Lower leg skin (tissue), 4 donors: ENCODE data around the gene GDF2. TPM values are rescaled to one million over a fixed set of nuclear protein-coding genes. Genes with fewer than 3 reads are reported as not detected.

Experiments
- DNase-seq, 2 donors: peaks; one replicate each; pipeline ENCODE4 v3.0.0-alpha.2; 2019; ENCODE audit warnings: low spot score in 2 of 2
- H3K4me3 ChIP-seq: fragments of 200-600 bp; sonication (generic); 2 replicates; pipeline ENCODE4 v1.5.1; 2017; ENCODE audit warnings: mild to moderate bottlenecking, low read depth; ENCODE audit not compliant: poor library complexity, severe bottlenecking
- POLR2A ChIP-seq, 2 donors: fragments of 450-650 bp; IDR thresholded peaks; one replicate each; pipeline ENCODE4 v1.6.1; 2016 to 2017; ENCODE audit warnings: antibody characterized with exemption in 2 of 2, mild to moderate bottlenecking in 1 of 2, moderate library complexity in 1 of 2
- WGBS, 2 donors: methylation state at CpG; one replicate each; pipeline ENCODE4 v1.1.5; 2018; 5-methylcytosine and 5-hydroxymethylcytosine counted together
- intact Hi-C: fragments of 100-400 bp; cut with DNase I; formaldehyde crosslinking; loops from one replicate; pipeline ENCODE4 v1.15.0; 2023; ENCODE audit warnings: low total_unique reads
- total RNA-seq, 4 donors: library from RNA; depleted of rRNA; stranded (reverse); fragments of >200 nt; gene quantifications; one replicate each; pipeline ENCODE4 v1.1.0, GENCODE V29; 2016
- TF ChIP-seq, protein P1 (sequence below), 3 donors: fragments of 450-650 bp; IDR thresholded peaks; one replicate each; pipeline ENCODE4 v1.5.1; 2016; ENCODE audit warnings: antibody characterized with exemption in 3 of 3, mild to moderate bottlenecking in 3 of 3, moderate library complexity in 2 of 3

GDF2 gene
- total RNA-seq, 4 donors from 2014 or later = not detected

- TF ChIP-seq, protein P1, sequence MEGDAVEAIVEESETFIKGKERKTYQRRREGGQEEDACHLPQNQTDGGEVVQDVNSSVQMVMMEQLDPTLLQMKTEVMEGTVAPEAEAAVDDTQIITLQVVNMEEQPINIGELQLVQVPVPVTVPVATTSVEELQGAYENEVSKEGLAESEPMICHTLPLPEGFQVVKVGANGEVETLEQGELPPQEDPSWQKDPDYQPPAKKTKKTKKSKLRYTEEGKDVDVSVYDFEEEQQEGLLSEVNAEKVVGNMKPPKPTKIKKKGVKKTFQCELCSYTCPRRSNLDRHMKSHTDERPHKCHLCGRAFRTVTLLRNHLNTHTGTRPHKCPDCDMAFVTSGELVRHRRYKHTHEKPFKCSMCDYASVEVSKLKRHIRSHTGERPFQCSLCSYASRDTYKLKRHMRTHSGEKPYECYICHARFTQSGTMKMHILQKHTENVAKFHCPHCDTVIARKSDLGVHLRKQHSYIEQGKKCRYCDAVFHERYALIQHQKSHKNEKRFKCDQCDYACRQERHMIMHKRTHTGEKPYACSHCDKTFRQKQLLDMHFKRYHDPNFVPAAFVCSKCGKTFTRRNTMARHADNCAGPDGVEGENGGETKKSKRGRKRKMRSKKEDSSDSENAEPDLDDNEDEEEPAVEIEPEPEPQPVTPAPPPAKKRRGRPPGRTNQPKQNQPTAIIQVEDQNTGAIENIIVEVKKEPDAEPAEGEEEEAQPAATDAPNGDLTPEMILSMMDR (IDR thresholded peaks at IDR 0.05) = no peak
- TF ChIP-seq POLR2A (IDR thresholded peaks at IDR 0.05) = no peak
- intact Hi-C loops = no loop called here
- DNase-seq = peak in 1 of 2 donors; percentile 56
- 86 to 90% methylated on average over 9 of the region's 9 CpGs for WGBS, 2 donors
- H3K4me3 ChIP-seq = no peak overlapping the region
These were observed 43.4 kb downstream of the GDF2 start for GRCh38 chr10:47365431-47366180.

DNA sequence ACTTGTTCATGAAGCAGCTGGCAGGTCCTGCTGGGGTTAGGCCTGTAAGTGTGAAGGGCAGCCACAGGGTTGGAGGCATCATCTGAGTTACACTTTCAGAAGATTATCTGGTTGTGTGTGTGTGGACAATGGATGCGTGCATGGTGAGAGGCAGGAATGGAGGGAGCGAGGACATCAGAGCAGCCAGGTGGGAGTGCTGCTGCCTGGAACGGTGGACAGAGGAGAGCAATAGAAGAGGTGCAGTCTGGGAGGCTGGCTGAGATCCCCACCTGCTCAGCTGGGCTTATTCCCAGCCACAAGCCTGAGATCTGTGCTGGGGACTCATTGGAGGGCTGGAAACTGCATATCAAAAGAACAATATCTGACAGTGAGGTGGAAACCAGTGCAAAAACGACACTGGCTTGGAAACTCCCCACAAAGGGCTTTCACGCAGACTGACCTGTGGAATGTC, 44.0 kb downstream of the GDF2 start:
- intact Hi-C loops = no loop called here
- no peak overlapping the region for H3K4me3 ChIP-seq
- DNase-seq = peak in 1 of 2 donors; percentile 67
- 79 to 83% methylated on average over 5 of the region's 5 CpGs for WGBS, 2 donors
- TF ChIP-seq, protein P1 (IDR thresholded peaks at IDR 0.05) = no peak
- TF ChIP-seq POLR2A (IDR thresholded peaks at IDR 0.05) = no peak

- intact Hi-C loops = no loop called here
- no peak overlapping the region for H3K4me3 ChIP-seq
- no peak for TF ChIP-seq POLR2A (IDR thresholded peaks at IDR 0.05)
- TF ChIP-seq, protein P1 (IDR thresholded peaks at IDR 0.05) = no peak
- DNase-seq = peak in 1 of 2 donors; percentile 58
- 79 to 86% methylated on average over 8 of the region's 8 CpGs for WGBS, 2 donors
These were observed 44.6 kb downstream of the GDF2 start for GRCh38 chr10:47366731-47367460.

- DNase-seq = no peak
- TF ChIP-seq, protein P1 (IDR thresholded peaks at IDR 0.05) = no peak
- no peak for TF ChIP-seq POLR2A (IDR thresholded peaks at IDR 0.05)
- no peak overlapping the region for H3K4me3 ChIP-seq
- intact Hi-C loops = no loop called here
- 93 to 97% methylated on average over 11 of the region's 11 CpGs for WGBS, 2 donors
These were observed 45.4 kb downstream of the GDF2 start for GRCh38 chr10:47367646-47368045.

DNA sequence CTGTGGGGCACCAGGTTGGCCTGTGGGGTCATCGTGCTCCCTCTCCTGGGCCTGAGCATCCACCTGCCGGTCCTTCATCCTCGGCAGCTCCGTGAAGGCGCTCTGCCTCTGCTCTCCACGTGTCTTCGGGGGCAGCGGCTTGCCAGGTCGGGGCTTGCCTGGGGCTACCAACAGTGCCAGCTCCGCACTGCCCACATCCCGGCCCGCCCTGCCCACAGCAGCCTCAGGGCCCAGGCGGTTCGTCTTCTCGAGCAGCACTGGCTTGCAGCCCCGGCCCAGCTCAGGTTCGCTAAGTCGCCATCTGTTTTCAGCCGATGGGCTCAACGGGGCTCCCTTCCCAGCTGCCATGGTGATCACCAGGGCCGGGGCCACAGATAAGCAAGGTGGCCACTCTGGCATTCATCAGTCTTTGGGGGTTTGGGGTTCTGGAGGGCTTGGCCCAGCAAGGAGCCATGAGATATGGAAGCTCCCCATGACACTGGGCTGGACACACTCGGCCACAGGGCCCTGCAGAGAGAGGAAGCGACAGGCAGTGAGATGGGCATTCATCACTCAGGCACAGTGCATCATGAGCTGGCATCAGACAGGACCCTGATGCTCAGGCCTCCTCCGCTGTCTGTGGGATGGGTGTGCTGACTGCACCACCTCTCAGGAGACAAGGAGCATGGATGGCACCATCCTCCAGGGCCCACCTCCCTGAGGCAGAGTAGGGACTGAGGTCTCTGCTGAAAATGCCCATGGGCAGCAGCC, 46.4 kb downstream of the GDF2 start:
- intact Hi-C loops = no loop called here
- WGBS, 2 donors = 89 to 90% methylated on average over 14 to 23 of the region's 24 CpGs
- TF ChIP-seq POLR2A (IDR thresholded peaks at IDR 0.05) = no peak
- TF ChIP-seq, protein P1 (IDR thresholded peaks at IDR 0.05) = no peak
- H3K4me3 ChIP-seq = no peak overlapping the region
- DNase-seq = peak in 1 of 2 donors; percentile 84
